HuH-7 (cell line): ENCODE data around the gene PPAN.

Source experiments
- DNase-seq: peaks from one replicate; pipeline ENCODE4 v3.0.0; 2011; ENCODE audit warnings: low spot score

PPAN gene, protein sequence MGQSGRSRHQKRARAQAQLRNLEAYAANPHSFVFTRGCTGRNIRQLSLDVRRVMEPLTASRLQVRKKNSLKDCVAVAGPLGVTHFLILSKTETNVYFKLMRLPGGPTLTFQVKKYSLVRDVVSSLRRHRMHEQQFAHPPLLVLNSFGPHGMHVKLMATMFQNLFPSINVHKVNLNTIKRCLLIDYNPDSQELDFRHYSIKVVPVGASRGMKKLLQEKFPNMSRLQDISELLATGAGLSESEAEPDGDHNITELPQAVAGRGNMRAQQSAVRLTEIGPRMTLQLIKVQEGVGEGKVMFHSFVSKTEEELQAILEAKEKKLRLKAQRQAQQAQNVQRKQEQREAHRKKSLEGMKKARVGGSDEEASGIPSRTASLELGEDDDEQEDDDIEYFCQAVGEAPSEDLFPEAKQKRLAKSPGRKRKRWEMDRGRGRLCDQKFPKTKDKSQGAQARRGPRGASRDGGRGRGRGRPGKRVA

DNA sequence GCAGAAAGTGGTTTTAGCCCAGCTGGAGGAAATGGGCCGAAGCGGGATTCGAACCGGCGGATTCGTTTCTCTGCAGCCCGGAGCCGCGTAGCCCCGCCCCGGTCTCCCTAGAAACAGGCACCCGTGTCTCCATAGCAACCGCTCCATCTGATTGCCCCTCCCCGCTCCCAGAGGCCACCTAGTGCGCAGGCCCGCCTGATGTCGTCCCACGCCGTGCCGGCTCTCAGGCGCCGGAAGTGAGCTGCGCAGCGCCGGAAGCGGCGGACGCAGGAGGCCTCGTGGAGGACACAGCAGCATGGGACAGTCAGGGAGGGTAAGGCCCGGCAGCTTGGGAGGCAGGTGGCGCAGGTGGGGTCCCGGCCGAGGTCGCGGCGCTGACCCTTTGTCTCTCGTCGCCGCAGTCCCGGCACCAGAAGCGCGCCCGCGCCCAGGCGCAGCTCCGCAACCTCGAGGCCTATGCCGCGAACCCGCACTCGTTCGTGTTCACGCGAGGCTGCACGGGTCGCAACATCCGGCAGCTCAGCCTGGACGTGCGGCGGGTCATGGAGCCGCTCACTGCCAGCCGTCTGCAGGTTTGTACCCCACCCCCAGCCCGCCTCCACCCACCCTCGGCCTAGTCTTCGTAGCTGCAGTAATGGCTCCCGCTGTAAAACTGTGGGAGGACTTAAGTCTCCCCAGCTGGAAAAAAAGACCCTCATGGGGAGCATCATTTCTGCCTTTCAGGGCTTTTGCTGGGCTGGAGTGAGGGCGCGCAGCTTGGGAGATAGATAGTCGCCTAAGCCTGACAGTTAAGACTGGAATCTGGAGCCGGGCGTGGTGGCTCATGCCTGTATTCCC is at the start of gene PPAN:
TSS of gene PPAN (plus strand) at position 263 of the 837 bp plus-strand sequence. CDS start at position 296, 33 bp downstream.
- DNase-seq = peak; percentile 98

DNA sequence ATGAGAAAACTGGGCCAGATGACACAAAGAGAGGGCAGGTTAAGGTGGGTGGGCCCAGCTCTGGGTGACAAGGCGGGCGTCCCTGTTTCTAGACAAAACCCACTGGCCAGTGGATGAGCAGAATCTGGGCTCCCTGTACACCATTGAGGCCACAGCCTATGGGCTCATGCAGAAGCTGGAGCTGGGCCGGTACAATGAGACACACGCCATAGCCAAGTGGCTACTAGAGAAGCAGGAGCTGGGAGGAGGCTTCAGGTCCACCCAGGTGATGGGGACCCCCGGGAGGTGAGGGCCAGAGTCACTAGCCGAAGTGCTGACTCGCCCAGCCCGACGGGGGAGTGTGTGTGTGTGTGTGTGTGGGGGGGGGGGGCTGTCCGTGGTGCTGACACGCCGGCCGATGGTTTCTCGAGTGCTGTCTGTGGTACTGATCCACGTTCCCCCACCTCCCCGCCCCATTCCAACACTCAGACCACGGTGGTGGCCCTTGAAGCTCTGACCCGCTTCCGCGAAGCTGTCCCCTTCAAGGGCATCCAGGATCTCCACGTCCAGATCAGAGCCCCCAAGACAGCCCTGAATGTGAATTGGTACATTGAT is 44.3 kb upstream of the PPAN start:
- DNase-seq = no peak

DNA sequence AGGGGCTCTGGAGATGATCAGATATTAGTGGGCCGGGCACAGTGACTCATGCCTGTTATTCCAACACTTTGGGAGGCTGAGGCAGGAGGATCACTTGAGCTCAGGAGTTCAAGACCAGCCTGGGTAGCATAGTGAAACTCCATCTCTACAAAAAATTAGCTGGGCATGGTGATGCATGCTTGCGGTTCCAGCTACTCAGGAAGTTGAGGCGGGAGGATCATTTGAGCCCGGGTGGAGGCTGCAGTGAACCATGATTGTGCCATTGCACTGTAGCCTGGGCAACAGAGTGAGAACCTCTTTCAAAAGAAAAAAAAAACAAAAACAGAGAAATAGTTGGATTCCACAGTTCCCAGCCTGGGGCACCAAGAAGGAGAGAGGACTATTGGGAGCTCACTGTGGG is 38.0 kb upstream of the PPAN start:
- no peak for DNase-seq

DNA sequence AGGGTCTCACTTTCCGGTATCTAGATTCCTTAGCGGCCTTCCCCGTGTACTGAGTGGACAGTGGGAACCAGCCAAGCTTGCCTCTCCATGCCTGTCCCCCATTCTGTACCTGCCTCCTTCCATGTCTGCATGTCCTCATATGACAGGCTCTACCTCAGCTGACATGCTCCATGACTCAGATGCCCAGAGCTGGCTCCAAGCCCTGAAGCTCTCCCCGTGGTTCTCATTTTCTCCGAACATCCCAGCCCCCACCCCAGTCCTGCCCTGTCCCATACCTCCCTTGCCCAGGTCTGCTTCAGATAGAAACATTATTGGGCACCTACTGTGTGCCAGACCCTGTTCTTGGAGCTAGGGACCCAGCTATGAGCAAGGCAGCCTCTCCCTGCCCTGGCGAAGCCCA is 37.1 kb upstream of the PPAN start:
- DNase-seq = no peak

DNA sequence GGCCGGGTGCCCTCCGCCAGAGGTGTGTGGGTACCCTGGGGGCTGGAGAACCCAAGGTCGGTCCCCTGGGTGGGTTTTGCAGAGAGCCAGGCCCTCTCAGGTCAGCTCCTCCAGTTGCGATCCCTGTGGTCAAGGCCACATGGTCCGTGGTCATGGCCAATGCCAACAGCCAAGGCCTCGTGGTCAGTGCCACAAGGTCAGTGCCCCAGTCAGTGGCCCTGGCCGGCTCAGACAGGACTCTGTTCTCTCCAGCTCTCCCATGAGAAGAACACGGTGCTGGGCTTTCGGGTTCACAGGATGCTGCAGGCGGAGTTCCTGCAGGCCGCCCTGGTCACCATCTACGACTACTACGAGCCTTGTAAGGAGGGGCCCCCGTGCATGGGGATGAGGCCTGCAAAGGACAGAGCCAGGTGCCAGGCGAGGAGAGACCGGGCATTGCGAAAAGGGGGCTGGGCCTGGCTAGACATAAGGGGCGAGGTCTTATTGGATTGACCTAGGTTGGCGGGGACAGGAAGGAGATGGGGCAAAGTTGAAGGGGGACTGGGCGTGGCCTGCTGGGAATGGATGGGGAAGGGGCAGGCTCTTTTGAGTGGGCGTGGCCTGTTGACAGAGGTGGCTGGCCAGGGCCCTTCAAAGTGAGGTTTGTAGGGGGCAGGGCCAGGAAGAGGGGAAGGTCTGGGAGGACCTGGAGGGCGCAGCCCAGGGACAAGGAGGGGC is 35.3 kb upstream of the PPAN start:
- no peak for DNase-seq

DNA sequence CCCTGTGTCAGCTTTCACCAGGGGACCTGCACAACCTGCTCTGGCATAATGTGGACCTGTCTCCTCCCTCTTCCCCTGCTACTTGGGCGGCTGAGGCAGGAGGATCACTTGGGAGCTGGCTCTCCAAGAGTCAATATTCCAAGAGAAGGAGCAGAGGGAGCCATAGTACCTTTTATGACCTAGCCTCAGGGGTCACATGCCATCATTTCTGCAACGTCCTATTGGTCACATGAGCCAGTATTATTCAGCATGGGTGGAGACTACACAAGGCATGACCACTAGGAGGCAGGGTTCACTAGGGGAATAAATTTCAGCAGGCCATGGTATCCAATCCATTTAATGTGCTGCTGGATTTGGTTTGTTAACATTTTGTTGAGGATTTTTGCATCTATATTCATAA is 32.0 kb upstream of the PPAN start:
- no peak for DNase-seq

DNA sequence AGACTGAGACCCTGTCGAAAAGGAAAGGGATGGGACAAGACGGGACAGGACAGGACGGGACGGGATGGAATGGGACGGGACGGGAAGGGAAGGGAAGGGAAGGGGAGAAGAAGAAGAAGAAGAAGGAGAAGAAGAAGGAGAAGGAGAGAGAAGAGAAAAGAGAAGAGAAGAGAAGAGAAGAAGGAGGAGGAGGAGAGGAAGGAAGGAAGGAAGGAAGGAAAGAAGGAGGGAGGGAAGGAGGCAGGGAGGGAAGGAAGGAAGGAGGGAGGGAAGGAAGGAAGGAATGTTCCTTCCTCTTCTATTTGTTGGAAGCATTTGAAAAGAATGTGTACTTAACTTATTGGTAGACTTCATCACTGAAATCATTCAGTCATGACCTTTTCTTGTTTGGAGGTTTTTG is 29.6 kb upstream of the PPAN start:
- no peak for DNase-seq

DNA sequence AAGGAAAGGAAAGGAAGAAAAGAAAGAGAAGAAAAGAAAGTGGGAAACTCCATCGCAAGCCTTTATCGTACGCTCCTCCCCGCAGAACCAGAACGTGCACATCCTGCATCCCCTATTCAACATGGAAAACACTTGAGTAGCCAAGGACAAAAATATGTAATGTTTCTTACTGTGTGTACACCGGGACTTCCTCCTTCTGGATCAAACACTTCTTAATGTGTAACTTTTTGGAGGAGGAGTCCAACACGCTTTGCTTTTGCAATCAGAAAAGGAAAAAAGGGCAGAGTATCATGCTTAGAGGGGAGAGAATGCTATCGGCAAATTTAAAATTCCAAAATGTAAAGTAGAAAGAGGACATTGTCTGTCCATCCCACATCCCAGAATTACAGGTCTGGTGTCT is 27.8 kb upstream of the PPAN start:
- DNase-seq = no peak

DNA sequence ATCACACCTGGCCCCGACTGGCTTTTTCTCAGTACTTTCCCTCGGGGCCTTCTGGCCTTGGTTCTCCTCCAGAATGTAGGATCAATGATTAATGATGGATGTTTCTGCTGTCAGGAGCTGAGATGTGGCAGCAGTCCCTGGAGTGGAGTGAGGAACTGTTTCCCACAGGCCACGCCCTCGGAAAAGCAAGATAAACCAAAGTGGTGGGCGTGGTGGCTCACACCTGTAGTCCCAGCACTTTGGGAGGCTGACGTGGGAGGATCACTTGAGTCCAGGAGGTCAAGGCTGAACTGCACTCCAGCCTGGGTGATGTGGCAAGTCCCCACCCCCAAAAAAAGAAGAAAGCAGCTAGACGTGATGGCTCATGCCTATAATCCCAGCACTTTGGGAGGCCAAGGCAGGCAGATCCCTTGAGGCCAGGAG is 27.1 kb upstream of the PPAN start:
- no peak for DNase-seq

DNA sequence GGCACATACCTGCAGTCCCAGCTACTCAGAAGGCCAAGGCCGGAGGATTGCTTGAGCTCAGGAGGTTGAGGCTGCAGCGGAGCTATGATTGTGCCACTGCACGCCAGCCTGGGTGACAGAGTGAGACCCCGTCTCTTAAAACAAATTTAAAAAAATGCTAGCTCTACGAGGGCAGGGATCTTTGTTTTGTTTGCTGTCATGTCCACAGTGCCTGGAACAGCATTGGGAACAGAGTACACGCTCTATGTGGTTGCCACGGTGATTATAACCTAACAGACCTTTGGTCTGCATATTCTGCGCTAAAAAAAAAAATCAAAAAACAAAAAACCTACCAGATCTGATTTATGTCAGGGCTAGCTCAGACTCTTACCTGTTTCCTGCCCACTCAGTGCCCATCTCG is 22.3 kb upstream of the PPAN start:
- no peak for DNase-seq

DNA sequence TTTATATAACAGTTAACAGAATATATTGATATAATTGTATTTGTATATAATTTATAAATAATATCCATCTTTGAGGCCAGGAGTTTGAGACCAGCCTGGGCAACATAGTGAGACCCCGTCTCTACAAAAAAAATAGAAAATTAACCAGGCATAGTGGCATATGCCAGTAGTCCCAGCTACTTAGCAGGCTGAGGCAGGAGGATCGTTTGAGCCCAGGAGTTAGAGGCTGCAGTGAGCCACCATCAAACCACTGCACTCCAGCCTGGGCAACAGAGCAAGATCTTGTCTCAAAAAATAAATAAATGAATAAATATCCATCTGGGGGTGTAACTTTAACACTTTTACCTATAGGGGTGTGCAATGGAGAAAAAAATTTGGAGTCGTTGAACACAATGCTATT is 21.4 kb upstream of the PPAN start:
- DNase-seq = no peak

DNA sequence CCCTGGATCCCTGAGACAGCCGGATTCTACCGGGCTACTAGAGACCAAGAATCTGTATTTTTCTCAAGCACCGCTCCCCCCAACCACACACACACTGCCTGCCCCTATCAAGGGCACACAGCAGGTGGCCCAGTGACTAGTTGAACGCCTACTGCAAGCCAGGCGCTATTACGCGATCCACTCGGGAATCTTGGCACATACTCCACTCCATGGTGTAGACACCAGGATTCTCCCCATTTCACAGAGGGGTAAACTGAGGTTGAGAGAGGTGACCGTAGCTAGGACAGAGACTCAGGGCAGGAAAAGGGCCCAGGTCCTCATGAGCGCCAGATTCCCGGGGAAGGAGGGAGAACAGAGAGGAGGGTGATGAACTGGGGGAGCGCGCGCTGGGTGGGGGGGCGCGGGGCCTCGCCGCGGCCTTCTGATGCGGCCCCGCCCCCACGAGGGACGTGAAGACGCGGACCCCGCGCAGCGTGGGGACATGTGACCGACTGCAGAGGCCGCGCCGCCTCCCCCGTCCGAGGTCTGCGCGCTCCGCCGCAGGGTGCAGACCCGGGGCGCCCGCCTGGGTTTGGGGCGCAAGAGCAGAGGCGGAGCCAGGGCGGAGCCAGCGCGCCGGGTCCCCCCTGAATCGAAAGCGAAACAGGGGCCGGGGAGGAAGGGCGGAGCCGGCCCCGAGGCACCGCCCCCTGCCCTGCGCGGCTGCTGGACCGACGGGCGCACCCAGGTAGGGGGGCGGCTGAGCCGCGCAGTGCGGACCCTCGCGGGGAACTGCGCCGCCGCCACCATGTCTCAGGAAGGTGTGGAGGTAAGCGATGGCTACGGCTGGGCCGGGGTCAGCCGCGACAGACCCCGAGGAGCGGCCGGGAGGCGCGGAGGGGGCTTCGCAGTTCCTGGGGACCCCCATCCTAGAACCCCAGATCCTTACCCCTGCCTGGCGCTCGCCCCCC is 20.2 kb upstream of the PPAN start, which contains the start of gene SHFL:
TSS of gene SHFL (plus strand) at position 677 of the 950 bp plus-strand sequence. CDS start at position 788, 111 bp downstream.
- peak; percentile 83 for DNase-seq

DNA sequence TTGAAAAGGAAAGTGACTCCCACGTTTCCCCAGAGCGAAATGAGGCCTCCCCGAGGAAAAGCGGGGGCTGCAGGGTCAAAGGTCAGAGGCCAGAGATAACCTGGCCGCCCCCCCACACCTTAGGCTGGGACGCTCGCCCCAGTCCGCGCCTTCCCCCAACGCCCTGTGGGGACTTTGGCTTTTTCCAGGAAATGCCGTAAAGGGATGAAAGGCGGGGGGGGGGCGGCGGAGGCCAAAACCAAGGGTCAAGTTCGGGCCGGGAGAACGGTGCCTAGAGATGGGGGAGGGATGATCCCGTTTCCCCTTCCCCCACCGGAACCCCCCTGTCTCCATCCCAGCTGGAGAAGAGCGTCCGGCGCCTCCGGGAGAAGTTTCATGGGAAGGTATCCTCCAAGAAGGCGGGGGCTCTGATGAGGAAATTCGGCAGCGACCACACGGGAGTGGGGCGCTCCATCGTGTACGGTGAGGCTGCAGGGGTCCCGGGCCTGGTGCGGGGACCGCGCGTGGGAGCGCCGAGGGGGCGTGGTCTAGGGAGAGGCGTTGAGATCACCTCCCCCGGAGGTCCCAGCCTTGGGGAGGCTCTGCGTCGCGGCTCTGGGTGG is 19.5 kb upstream of the PPAN start:
- no peak for DNase-seq

DNA sequence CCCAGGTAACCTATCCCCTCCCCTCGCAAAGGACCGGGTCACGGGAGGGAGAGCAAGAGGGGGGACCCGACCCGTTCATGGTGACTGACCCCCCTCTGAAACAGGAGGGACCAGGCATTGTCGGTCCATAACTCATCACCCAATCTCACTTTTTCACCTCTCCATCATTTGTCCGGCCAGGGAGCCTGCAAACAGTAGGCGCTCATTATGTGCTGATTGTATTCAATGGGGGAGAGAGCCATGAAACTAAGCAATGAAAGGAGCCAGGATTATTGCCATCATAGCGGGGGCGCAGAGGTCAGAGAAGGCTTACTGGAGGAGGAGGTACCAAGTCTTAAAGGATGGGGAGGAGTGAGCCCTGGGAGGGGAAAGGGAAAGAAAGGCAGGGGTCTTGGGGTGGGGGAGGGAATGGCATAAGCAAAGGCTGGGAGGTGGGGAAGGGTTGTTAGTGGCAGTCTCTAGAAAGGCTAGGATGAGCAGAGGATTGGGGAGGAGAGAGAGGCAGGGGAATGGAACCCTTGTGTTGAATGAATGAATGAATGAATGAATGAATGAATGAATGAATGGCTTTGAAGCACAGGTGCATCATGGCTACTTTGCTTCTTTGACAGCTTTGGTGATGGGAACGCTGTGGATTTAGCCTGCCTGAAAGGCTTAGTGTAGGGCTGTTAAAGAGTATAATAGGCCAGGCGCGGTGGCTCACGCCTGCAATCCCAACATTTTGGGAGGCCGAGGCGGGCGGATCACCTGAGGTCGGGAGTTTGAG is 18.7 kb upstream of the PPAN start:
- no peak for DNase-seq

DNA sequence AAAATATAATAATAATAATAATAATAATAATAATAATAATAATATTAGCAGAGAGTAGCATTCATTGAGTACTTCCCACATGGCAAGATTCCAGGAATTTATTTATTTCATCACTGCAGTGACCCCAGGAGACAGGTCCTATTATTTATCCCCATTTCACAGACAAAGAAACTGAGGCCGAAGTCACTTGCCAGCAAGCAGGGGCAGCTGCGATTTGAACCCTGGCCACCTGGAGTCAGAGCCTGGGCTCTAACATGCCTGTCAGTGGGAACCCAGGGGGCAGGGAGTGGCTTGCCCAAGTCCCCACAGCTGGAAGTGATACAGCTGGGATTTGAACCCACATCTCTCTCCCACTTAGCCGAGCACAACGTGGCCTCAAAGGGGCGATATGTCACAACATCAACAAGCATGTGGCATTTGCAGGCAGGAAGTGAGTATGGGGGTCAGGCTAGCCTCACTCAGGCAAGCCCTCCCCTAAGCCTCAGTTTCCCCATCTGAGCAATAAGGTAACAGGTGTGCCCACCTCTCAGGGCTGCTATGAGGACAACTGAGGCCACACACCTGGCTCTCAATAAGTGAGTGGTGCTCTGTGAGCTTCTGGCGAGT is 17.1 kb upstream of the PPAN start:
- DNase-seq = no peak

DNA sequence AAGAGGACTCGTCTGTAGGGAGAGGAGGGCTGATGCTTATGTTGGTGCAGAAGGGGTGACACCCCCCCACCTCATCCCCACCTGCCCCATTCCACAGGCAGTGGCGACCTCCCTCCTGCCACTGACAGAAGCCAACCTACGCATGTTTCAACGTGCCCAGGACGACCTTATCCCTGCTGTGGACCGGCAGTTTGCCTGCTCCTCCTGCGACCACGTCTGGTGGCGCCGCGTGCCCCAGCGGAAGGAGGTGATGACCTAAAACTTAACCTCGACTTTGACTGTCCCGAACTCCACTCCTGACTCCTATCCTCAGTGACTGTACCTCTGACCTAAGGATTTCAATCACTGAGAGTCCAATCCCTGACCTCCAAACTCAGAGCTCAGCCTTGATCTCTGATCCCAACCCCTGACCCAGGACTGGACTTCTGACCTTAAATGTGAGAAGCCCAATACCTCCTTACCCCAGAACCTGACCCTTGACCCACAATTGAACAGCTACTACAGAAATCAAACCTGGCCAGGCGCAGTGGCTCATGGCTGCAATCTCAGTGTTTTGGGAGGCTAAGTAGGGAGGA is 16.3 kb upstream of the PPAN start:
- no peak for DNase-seq

DNA sequence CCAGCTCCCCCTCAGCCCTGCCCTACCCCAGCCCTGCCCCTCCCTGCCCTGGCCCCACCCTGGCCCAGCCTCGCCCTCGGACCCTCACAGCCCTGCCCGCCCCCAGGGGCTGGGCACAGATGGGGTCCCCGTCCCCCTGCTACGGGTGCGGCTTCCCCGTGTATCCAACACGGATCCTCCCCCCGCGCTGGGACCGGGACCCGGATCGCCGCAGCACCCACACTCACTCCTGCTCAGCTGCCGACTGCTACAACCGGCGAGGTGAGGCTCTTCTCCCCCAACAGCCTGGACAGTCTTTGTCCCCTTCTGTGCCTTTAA is 14.8 kb upstream of the PPAN start:
- DNase-seq = no peak

DNA sequence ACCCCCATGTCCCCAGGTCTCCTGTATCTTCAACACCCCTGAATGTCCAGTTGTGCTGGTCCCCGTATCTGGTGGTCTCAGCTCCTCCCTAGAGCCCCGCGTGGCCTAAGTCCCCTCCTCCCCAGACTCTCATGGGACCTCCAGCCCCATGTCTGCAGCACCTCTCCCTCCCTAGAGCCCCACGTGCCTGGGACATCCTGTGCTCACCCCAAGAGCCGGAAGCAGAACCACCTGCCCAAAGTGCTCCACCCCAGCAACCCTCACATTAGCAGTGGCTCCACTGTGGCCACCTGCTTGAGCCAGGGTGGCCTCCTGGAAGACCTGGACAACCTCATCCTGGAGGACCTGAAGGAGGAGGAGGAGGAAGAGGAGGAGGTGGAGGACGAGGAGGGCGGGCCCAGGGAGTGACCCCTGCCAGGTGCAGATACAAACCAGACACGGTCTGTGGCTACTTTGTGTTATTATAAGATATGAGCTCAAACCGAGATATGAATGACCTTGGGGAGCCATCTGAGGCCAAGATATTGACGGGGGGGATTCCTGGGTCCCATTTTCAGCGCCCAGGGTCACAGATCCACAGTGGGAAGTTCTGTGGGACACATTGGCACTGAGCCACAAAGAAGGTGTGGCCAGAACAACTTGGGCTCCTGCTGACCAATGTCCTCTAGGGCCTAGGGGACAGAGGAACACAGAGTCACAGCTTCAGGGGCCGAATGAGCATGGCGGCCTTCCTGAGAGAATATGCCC is 14.1 kb upstream of the PPAN start:
- no peak for DNase-seq
